HL-60 (cell line): ENCODE measurements around the gene AGAP1.

Experiments used
- DNase-seq, 2 experiments: peaks; one replicate each; pipeline ENCODE4 v3.0.0-alpha.2; 2010 to 2020; ENCODE audit warnings: low read depth in 1 of 2, low spot score in 1 of 2
- H3K27ac ChIP-seq: fragments of 250-450 bp; sonication (Bioruptor Pico); replicated peaks from 2 replicates; pipeline ENCODE4 v1.5.1; 2020; ENCODE audit warnings: mild to moderate bottlenecking, moderate library complexity
- H3K27me3 ChIP-seq: fragments of 250-450 bp; sonication (Bioruptor Pico); 2 replicates; pipeline ENCODE4 v1.5.1; 2021; ENCODE audit warnings: mild to moderate bottlenecking, moderate library complexity; ENCODE audit not compliant: insufficient read depth, poor library complexity, severe bottlenecking
- H3K4me3 ChIP-seq: replicated peaks from 2 replicates; pipeline ENCODE4 v1.5.1; 2011; ENCODE audit warnings: mild to moderate bottlenecking, control low read depth, low read length; ENCODE audit not compliant: insufficient read depth
- GABPA ChIP-seq: IDR thresholded peaks from 2 replicates; pipeline ENCODE4 v1.6.1; 2012; ENCODE audit warnings: low read depth
- POLR2AphosphoS5 ChIP-seq: IDR thresholded peaks from 2 replicates; pipeline ENCODE4 v1.6.1; 2012; ENCODE audit warnings: low read depth
- SPI1 ChIP-seq: IDR thresholded peaks from 2 replicates; pipeline ENCODE4 v1.6.1; 2012; ENCODE audit warnings: low read depth, mild to moderate bottlenecking, borderline replicate concordance
- TF ChIP-seq, protein P1 (sequence below): IDR thresholded peaks from 2 replicates; pipeline ENCODE4 v1.6.1; 2012; ENCODE audit warnings: low read depth; ENCODE audit not compliant: insufficient replicate concordance
- TF ChIP-seq, protein P2 (sequence below): IDR thresholded peaks from one replicate; pipeline ENCODE4 v1.5.1; 2011; ENCODE audit warnings: low read length, control low read depth, inconsistent platforms; ENCODE audit not compliant: insufficient read depth

Gene AGAP1

GRCh38 chr2:236156095-236156859 is 662.4 kb downstream of the AGAP1 start:
- H3K4me3 ChIP-seq = no peak overlapping the region
- no peak overlapping the region for H3K27ac ChIP-seq
- no peak for DNase-seq
- TF ChIP-seq, protein P1, sequence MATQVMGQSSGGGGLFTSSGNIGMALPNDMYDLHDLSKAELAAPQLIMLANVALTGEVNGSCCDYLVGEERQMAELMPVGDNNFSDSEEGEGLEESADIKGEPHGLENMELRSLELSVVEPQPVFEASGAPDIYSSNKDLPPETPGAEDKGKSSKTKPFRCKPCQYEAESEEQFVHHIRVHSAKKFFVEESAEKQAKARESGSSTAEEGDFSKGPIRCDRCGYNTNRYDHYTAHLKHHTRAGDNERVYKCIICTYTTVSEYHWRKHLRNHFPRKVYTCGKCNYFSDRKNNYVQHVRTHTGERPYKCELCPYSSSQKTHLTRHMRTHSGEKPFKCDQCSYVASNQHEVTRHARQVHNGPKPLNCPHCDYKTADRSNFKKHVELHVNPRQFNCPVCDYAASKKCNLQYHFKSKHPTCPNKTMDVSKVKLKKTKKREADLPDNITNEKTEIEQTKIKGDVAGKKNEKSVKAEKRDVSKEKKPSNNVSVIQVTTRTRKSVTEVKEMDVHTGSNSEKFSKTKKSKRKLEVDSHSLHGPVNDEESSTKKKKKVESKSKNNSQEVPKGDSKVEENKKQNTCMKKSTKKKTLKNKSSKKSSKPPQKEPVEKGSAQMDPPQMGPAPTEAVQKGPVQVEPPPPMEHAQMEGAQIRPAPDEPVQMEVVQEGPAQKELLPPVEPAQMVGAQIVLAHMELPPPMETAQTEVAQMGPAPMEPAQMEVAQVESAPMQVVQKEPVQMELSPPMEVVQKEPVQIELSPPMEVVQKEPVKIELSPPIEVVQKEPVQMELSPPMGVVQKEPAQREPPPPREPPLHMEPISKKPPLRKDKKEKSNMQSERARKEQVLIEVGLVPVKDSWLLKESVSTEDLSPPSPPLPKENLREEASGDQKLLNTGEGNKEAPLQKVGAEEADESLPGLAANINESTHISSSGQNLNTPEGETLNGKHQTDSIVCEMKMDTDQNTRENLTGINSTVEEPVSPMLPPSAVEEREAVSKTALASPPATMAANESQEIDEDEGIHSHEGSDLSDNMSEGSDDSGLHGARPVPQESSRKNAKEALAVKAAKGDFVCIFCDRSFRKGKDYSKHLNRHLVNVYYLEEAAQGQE = no peak
- no peak for TF ChIP-seq GABPA
- TF ChIP-seq, protein P2, sequence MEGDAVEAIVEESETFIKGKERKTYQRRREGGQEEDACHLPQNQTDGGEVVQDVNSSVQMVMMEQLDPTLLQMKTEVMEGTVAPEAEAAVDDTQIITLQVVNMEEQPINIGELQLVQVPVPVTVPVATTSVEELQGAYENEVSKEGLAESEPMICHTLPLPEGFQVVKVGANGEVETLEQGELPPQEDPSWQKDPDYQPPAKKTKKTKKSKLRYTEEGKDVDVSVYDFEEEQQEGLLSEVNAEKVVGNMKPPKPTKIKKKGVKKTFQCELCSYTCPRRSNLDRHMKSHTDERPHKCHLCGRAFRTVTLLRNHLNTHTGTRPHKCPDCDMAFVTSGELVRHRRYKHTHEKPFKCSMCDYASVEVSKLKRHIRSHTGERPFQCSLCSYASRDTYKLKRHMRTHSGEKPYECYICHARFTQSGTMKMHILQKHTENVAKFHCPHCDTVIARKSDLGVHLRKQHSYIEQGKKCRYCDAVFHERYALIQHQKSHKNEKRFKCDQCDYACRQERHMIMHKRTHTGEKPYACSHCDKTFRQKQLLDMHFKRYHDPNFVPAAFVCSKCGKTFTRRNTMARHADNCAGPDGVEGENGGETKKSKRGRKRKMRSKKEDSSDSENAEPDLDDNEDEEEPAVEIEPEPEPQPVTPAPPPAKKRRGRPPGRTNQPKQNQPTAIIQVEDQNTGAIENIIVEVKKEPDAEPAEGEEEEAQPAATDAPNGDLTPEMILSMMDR = no peak
- no peak for TF ChIP-seq SPI1
- no peak for TF ChIP-seq POLR2AphosphoS5
- no peaks in the 10 kb centered on the region for H3K27me3 ChIP-seq

GRCh38 chr2:236156860-236157194 is 663.0 kb downstream of the AGAP1 start:
- no peak for DNase-seq
- TF ChIP-seq POLR2AphosphoS5 (no peak), SPI1 (no peak)
- Histone ChIP-seq H3K4me3 (no peak overlapping the region), H3K27ac (no peak overlapping the region), H3K27me3 (no peaks in the 10 kb centered on the region)

DNA sequence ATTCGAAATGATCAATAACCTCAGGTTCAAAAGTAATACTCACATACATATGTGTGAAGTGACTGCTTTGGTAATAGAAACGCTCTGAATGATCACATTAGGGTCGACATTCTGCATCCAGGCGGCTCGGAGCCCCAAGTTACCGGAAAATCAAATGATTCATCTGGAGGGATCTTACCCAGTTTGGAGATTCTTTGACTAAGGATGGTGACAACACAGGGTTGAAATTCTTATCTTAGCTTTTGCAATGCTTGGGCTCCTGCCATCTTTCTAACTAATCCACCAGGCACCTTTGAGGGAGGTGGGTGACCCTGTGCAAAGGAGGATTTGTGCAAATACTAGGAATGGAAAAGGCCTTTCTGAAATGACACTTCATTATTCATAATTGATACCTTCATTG is 663.5 kb downstream of the AGAP1 start:
- H3K27ac ChIP-seq = no peak overlapping the region
- no peaks in the 10 kb centered on the region for H3K27me3 ChIP-seq
- H3K4me3 ChIP-seq = no peak overlapping the region
- DNase-seq = no peak
- TF ChIP-seq, protein P1 = no peak
- no peak for TF ChIP-seq GABPA
- no peak for TF ChIP-seq POLR2AphosphoS5
- TF ChIP-seq, protein P2 = no peak

DNA sequence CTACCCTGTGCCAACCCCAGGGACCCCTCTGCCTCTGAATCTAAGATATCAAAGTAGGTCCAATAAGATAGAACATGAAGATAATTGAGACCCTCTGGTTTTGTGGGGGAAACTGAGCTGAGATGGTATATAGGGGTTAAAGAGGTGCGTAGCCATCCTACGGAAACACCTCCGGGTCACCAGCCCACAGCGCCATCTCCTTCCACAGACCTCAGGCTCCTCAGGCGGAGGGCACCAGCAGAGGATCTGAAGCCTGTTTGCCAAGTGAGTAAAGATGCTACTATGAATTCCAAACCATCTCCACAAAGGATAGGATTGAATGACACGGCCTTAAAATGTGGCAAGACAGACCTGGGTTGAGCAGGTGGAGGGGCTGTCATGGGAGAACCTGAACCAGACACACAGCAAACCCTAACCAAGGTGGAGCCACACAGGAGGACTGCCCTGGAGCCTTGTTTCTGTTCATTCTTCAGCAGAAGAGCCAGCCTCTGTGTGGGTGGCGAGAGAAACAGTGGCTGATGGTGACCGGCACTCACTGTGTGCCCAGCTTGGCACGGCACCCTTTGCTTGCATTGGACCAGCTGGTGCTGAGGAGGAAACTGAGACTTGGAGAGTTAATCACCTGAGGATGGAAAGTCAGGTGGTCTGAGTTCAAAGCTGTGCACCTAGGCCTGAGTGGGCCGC is 664.1 kb downstream of the AGAP1 start:
- TF ChIP-seq, protein P1 = no peak
- TF ChIP-seq SPI1 = no peak
- TF ChIP-seq GABPA = no peak
- no peak for TF ChIP-seq POLR2AphosphoS5
- TF ChIP-seq, protein P2 = no peak
- no peak overlapping the region for H3K27ac ChIP-seq
- DNase-seq = no peak
- H3K27me3 ChIP-seq = peaks cover under 1% of the 10 kb centered on the region
- H3K4me3 ChIP-seq = no peak overlapping the region
